WTC11 (cell line): ENCODE data around the gene TMBIM6. TPM values are rescaled to one million over a fixed set of nuclear protein-coding genes. Genes with fewer than 3 reads are reported as not detected.

Experiments used
- AFF4 ChIP-seq: sonication (generic); formaldehyde crosslinking; IDR thresholded peaks from 2 replicates; pipeline ENCODE4 v1.8.1; 2023; ENCODE audit warnings: mild to moderate bottlenecking, missing genetic modification reagents, borderline replicate concordance
- CBFB ChIP-seq: sonication (generic); formaldehyde crosslinking; IDR thresholded peaks from 2 replicates; pipeline ENCODE4 v1.8.1; 2022; ENCODE audit warnings: mild to moderate bottlenecking, low read depth, missing genetic modification reagents
- CTCF ChIP-seq: fragments of 200-600 bp; IDR thresholded peaks from 2 replicates; pipeline ENCODE4 v1.8.0; 2022; ENCODE audit warnings: antibody characterized with exemption
- E2F4 ChIP-seq: sonication (generic); formaldehyde crosslinking; IDR thresholded peaks from 2 replicates; pipeline ENCODE4 v1.8.1; 2022; ENCODE audit warnings: low read depth, mild to moderate bottlenecking, moderate library complexity, missing genetic modification reagents, borderline replicate concordance
- EMX1 ChIP-seq: fragments of 250-450 bp; sonication (Bioruptor Pico); IDR thresholded peaks from 2 replicates; pipeline ENCODE4 v1.8.0; 2021; ENCODE audit warnings: mild to moderate bottlenecking
- ETV6 ChIP-seq: sonication (generic); formaldehyde crosslinking; IDR thresholded peaks from 2 replicates; pipeline ENCODE4 v1.8.1; 2022; ENCODE audit warnings: mild to moderate bottlenecking, missing genetic modification reagents
- FOXK1 ChIP-seq: sonication (generic); formaldehyde crosslinking; IDR thresholded peaks from 2 replicates; pipeline ENCODE4 v1.8.0; 2022; ENCODE audit warnings: mild to moderate bottlenecking, moderate library complexity, missing genetic modification reagents
- FOXP4 ChIP-seq: sonication (generic); formaldehyde crosslinking; IDR thresholded peaks from 2 replicates; pipeline ENCODE4 v1.8.0; 2022; ENCODE audit warnings: mild to moderate bottlenecking, missing genetic modification reagents
- GABPB1 ChIP-seq: sonication (generic); formaldehyde crosslinking; IDR thresholded peaks from 2 replicates; pipeline ENCODE4 v1.8.1; 2023; ENCODE audit warnings: mild to moderate bottlenecking, missing genetic modification reagents
- HMGA2 ChIP-seq: fragments of 250-450 bp; sonication (Bioruptor Pico); IDR thresholded peaks from 2 replicates; pipeline ENCODE4 v1.4.0; 2021; ENCODE audit warnings: mild to moderate bottlenecking, moderate library complexity
- IRF2 ChIP-seq: sonication (generic); formaldehyde crosslinking; IDR thresholded peaks from 2 replicates; pipeline ENCODE4 v1.8.0; 2022; ENCODE audit warnings: low read depth, missing genetic modification reagents, borderline replicate concordance
- KAT7 ChIP-seq: sonication (generic); formaldehyde crosslinking; IDR thresholded peaks from 2 replicates; pipeline ENCODE4 v1.8.1; 2023; ENCODE audit warnings: missing genetic modification reagents, mild to moderate bottlenecking, borderline replicate concordance
- MXD4 ChIP-seq: fragments of 250-450 bp; sonication (Bioruptor Pico); IDR thresholded peaks from 2 replicates; pipeline ENCODE4 v1.8.0; 2021; ENCODE audit warnings: mild to moderate bottlenecking, moderate library complexity, borderline replicate concordance
- PRDM15 ChIP-seq: sonication (generic); formaldehyde crosslinking; IDR thresholded peaks from 2 replicates; pipeline ENCODE4 v1.8.0; 2022; ENCODE audit warnings: missing genetic modification reagents
- RELA ChIP-seq: sonication (generic); formaldehyde crosslinking; IDR thresholded peaks from 2 replicates; pipeline ENCODE4 v1.8.1; 2022; ENCODE audit warnings: missing genetic modification reagents, mild to moderate bottlenecking, borderline replicate concordance
- SMAD3 ChIP-seq: sonication (generic); formaldehyde crosslinking; IDR thresholded peaks from 2 replicates; pipeline ENCODE4 v1.8.0; 2022; ENCODE audit warnings: missing genetic modification reagents, mild to moderate bottlenecking, borderline replicate concordance
- SOX15 ChIP-seq: fragments of 250-450 bp; sonication (Bioruptor Pico); IDR thresholded peaks from 2 replicates; pipeline ENCODE4 v1.9.0; 2021; ENCODE audit warnings: mild to moderate bottlenecking
- USF2 ChIP-seq: sonication (generic); formaldehyde crosslinking; IDR thresholded peaks from 2 replicates; pipeline ENCODE4 v1.8.1; 2023; ENCODE audit warnings: mild to moderate bottlenecking, missing genetic modification reagents, moderate library complexity
- ZNF232 ChIP-seq: sonication (generic); formaldehyde crosslinking; IDR thresholded peaks from 2 replicates; pipeline ENCODE4 v1.8.0; 2022; ENCODE audit warnings: mild to moderate bottlenecking, missing genetic modification reagents
- ZNF425 ChIP-seq: fragments of 250-450 bp; sonication (Bioruptor Pico); conservative IDR thresholded peaks from 2 replicates; pipeline ENCODE4 v1.9.0; 2021; ENCODE audit warnings: mild to moderate bottlenecking
- ZNF512 ChIP-seq: sonication (generic); formaldehyde crosslinking; IDR thresholded peaks from 2 replicates; pipeline ENCODE4 v1.8.1; 2022; ENCODE audit warnings: missing genetic modification reagents, borderline replicate concordance
- total RNA-seq: library from RNA; stranded (reverse); gene quantifications from 3 replicates; pipeline ENCODE4 v1.2.3, GENCODE V29; 2021

TMBIM6 gene
- total RNA-seq, 1 experiment from 2014 or later, result 402 TPM

GRCh38 chr12:49707128-49707811 is 34.1 kb upstream of the TMBIM6 start, which contains the start of gene FMNL3 (continued):
- TF ChIP-seq FOXP4 (CRISPR knock-in tag) (0 out of 2 replicates have a peak, but pooled peaks have one; percentile 56), SMAD3 (CRISPR knock-in tag) (no peak), RELA (CRISPR knock-in tag) (peak; percentile 53; the same call in 1 of the 2 replicates), MXD4 (CRISPR knock-in tag) (no peak), SOX15 (no peak), ETV6 (CRISPR knock-in tag) (peak; percentile 93), KAT7 (no peak), GABPB1 (CRISPR knock-in tag) (peak; percentile 78), CBFB (CRISPR knock-in tag) (no peak), HMGA2 (CRISPR knock-in tag) (no peak), AFF4 (CRISPR knock-in tag) (no peak; the same call in 1 of the 2 replicates), ZNF512 (no peak), EMX1 (CRISPR knock-in tag) (no peak), ZNF425 (CRISPR knock-in tag) (no peak), CTCF (peak; percentile 74), USF2 (CRISPR knock-in tag) (peak; percentile 52; the same call in 1 of the 2 replicates), FOXK1 (CRISPR knock-in tag) (peak; percentile 83), ZNF232 (CRISPR knock-in tag) (peak; percentile 81; the same call in 1 of the 2 replicates), E2F4 (CRISPR knock-in tag) (no peak), PRDM15 (CRISPR knock-in tag) (peak; percentile 44), IRF2 (CRISPR knock-in tag) (no peak)
